Measurements from ENCODE around the gene P2RY2. TPM values are rescaled to one million over a fixed set of nuclear protein-coding genes. Genes with fewer than 3 reads are reported as not detected.

The P2RY2 gene
- total and polyA plus RNA-seq, 2 of the 8 experiments (the other 6 are each of a cell fraction or from before 2014, with no cell fraction given), result 1.0 to 1.5 TPM

- CTCF ChIA-PET (ENCODE audit: partially characterized antibody), result interaction anchor here (0.6 to 19.0 kb wide), 14 partner anchors 9 to 931 kb away, joined by 3 to 233 read pairs (median 4); partner anchors contain the start of genes ARHGEF17 and P2RY6
- WGBS, 2 experiments (ENCODE audit: extremely low coverage in 1 of 2, insufficient coverage in 1 of 2, insufficient read length in 1 of 2, insufficient replicate concordance in 2 of 2, low coverage in 1 of 2, low lambda C conversion rate in 2 of 2, missing lambda C conversion rate in 1 of 2), result 80% methylated on average over 1 of the region's 1 CpG; no CpG with 5 or more reads in 1 of the 2 experiments
- no peak for FAIRE-seq
Measured at GRCh38 chr11:73285721-73286120, 67.6 kb downstream of the P2RY2 start.

More at GRCh38 chr11:73285721-73286120, 67.6 kb downstream of the P2RY2 start:
- no peak overlapping the region for H3K18ac ChIP-seq (ENCODE audit: extremely low read depth, low read length)
- H2AK5ac ChIP-seq (ENCODE audit: low read depth, low read length), result no peak overlapping the region
- H2BK120ac ChIP-seq (replicated peaks; ENCODE audit: low read depth, low read length), result no peak overlapping the region
- no peak overlapping the region for H3K4ac ChIP-seq (replicated peaks; ENCODE audit: insufficient read length, low read depth, low read length)
- no peak overlapping the region for H3K9ac ChIP-seq (replicated peaks in 1 of 4; ENCODE audit: extremely low read depth in 1 of 4, low read depth in 3 of 4, low read length in 3 of 4)
- no peak overlapping the region for H2BK5ac ChIP-seq (ENCODE audit: low read depth, low read length)
- H3K4me1 ChIP-seq (replicated peaks in 1 of 4; ENCODE audit: control insufficient read depth in 3 of 4, insufficient read depth in 4 of 4, low read length in 3 of 4), result peaks cover 0 to 6% (median 1%) of the 10 kb centered on the region in 4 experiments; a peak in 5 of 7 replicates
- no peak overlapping the region for H3K27ac ChIP-seq (ENCODE audit: low read depth, low read length)
- no peaks in the 10 kb centered on the region for H3K79me2 ChIP-seq (ENCODE audit: control insufficient read depth in 1 of 2, insufficient read depth in 2 of 2, low read length in 2 of 2)
- no peak overlapping the region for H3K14ac ChIP-seq (ENCODE audit: insufficient read length)
- H3K4me2 ChIP-seq (ENCODE audit: insufficient read depth in 1 of 2, low read depth in 2 of 2, low read length in 2 of 2), result no peak overlapping the region
- no peak overlapping the region for H2BK15ac ChIP-seq (ENCODE audit: low read length)
- no peak overlapping the region for H4K8ac ChIP-seq (ENCODE audit: extremely low read depth, insufficient read depth, low read length)
- H2BK20ac ChIP-seq (ENCODE audit: low read length), result no peak overlapping the region
- POLR2A ChIA-PET (ENCODE audit: partially characterized antibody), result no interaction called here
- TF ChIP-seq E2F6 (IDR thresholded peaks at IDR 0.05), result no peak
- no peak for TF ChIP-seq RXRA (IDR thresholded peaks at IDR 0.05; ENCODE audit: insufficient read depth, low read depth, low read length)
- no peak for TF ChIP-seq JUND (IDR thresholded peaks at IDR 0.05; ENCODE audit: low read length)
- TF ChIP-seq SIRT6 (IDR thresholded peaks at IDR 0.05; ENCODE audit: low read length), result no peak
- no peak for TF ChIP-seq HDAC6 (IDR thresholded peaks at IDR 0.05; ENCODE audit: low read depth, low read length)
- TF ChIP-seq SIX5 (IDR thresholded peaks at IDR 0.05; ENCODE audit: low read depth, low read length), result no peak
- TF ChIP-seq GABPA (IDR thresholded peaks at IDR 0.05; ENCODE audit: borderline replicate concordance, insufficient read depth, low read length), result no peak
- TF ChIP-seq RNF2 (IDR thresholded peaks at IDR 0.05; ENCODE audit: borderline replicate concordance, low read depth, low read length, missing control alignments, poor library complexity, severe bottlenecking), result no peak
- no peak for TF ChIP-seq EGR1 (IDR thresholded peaks at IDR 0.05; ENCODE audit: borderline replicate concordance, low read depth, low read length)
- TF ChIP-seq BRCA1 (IDR thresholded peaks at IDR 0.05; ENCODE audit: low read depth, low read length), result no peak
- TF ChIP-seq CHD1 (IDR thresholded peaks at IDR 0.05; ENCODE audit: low read depth, low read length), result no peak
- TF ChIP-seq CBX5 (IDR thresholded peaks at IDR 0.05; ENCODE audit: low read depth, low read length), result no peak
- H3K23ac ChIP-seq (ENCODE audit: insufficient read length), result no peak overlapping the region
- no peaks in the 10 kb centered on the region for H3K36me3 ChIP-seq (ENCODE audit: control insufficient read depth in 2 of 4, insufficient read depth in 4 of 4, low read length in 3 of 4)
- H3K27me3 ChIP-seq (replicated peaks in 1 of 4; ENCODE audit: control insufficient read depth in 3 of 4, extremely low read depth in 1 of 4, insufficient read depth in 3 of 4, low read length in 3 of 4), result no peaks in the 10 kb centered on the region; a peak in 2 of 7 replicates
- H3K79me1 ChIP-seq (ENCODE audit: low read depth, low read length), result no peaks in the 10 kb centered on the region
- no peaks in the 10 kb centered on the region for H3K9me3 ChIP-seq (ENCODE audit: insufficient read depth in 2 of 2, low read depth in 1 of 2, low read length in 1 of 2)
- no peak overlapping the region for H4K91ac ChIP-seq (replicated peaks; ENCODE audit: insufficient read length, low read length)
- DNase-seq (ENCODE audit: low read depth in 1 of 2, low spot score in 2 of 2), result no peak
- no peaks in the 10 kb centered on the region for H4K20me1 ChIP-seq (replicated peaks in 1 of 2; ENCODE audit: control insufficient read depth in 1 of 2, insufficient read depth in 2 of 2, low read length in 2 of 2)
- H2BK12ac ChIP-seq (ENCODE audit: low read depth, low read length), result no peak overlapping the region
- H3K4me3 ChIP-seq (ENCODE audit: extremely low read depth in 1 of 4, insufficient read depth in 2 of 4, low read depth in 3 of 4, low read length in 4 of 4), result no peak overlapping the region
- H3K23me2 ChIP-seq (ENCODE audit: low read depth, low read length), result no peaks in the 10 kb centered on the region
- H3K56ac ChIP-seq (replicated peaks; ENCODE audit: insufficient read length, low read depth, low read length), result no peak overlapping the region
- no peak overlapping the region for H2AFZ ChIP-seq (ENCODE audit: low read length)
- H4K5ac ChIP-seq (ENCODE audit: insufficient read length, low read depth, low read length), result no peak overlapping the region
